H1 (cell line): Measurements from ENCODE around the gene TEX10. TPM values are rescaled to one million over a fixed set of nuclear protein-coding genes. Genes with fewer than 3 reads are reported as not detected.

ENCODE experiments used
- CTCF ChIA-PET: fragments of 300-600 bp; sonication (Branson Sonifier 250); formaldehyde crosslinking; loops from one replicate; lab custom pipeline; 2021; ENCODE audit not compliant: partially characterized antibody; lab: Charles Lee
- POLR2A ChIA-PET: fragments of 300-600 bp; sonication (Branson Sonifier 250); formaldehyde crosslinking; loops from one replicate; lab custom pipeline; 2021; ENCODE audit warnings: inconsistent platforms; ENCODE audit not compliant: partially characterized antibody; lab: Charles Lee
- DNase-seq, 2 experiments: peaks; one replicate each; pipeline versions ENCODE4 v3.0.0 to v3.0.0-alpha.2; 2010 to 2022; ENCODE audit warnings: low spot score in 2 of 2, low read depth in 1 of 2, mixed read lengths in 1 of 2
- FAIRE-seq: peaks from 2 replicates; lab custom pipeline; 2011; peaks lifted over from hg19 to GRCh38; lab: Jason Lieb, UNC
- H2AFZ ChIP-seq: 2 replicates; pipeline ENCODE4 v1.8.1; 2012; ENCODE audit warnings: low read length, inconsistent platforms
- H2AK5ac ChIP-seq: 2 replicates; pipeline ENCODE4 v1.6.1; 2013; ENCODE audit warnings: low read depth, low read length
- H2BK120ac ChIP-seq: replicated peaks from 2 replicates; pipeline ENCODE3; 2013; ENCODE audit warnings: low read depth, low read length, inconsistent platforms
- H2BK12ac ChIP-seq: 2 replicates; pipeline ENCODE4 v1.6.1; 2013; ENCODE audit warnings: low read depth, low read length
- H2BK15ac ChIP-seq: 2 replicates; pipeline ENCODE4 v1.6.1; 2013; ENCODE audit warnings: low read length
- H2BK20ac ChIP-seq: 2 replicates; pipeline ENCODE4 v1.6.1; 2013; ENCODE audit warnings: low read length
- H2BK5ac ChIP-seq: 2 replicates; pipeline ENCODE4 v1.6.1; 2013; ENCODE audit warnings: low read depth, low read length
- H3K14ac ChIP-seq: 2 replicates; pipeline ENCODE4 v1.6.1; 2013; ENCODE audit warnings: inconsistent platforms; ENCODE audit not compliant: insufficient read length
- H3K18ac ChIP-seq: 2 replicates; pipeline ENCODE4 v1.6.1; 2013; ENCODE audit warnings: low read length; ENCODE audit errors: extremely low read depth
- H3K23ac ChIP-seq: 2 replicates; pipeline ENCODE4 v1.6.1; 2013; ENCODE audit warnings: inconsistent platforms; ENCODE audit not compliant: insufficient read length
- H3K23me2 ChIP-seq: 2 replicates; pipeline ENCODE4 v1.6.1; 2013; ENCODE audit warnings: low read depth, low read length
- H3K27ac ChIP-seq: 2 replicates; pipeline ENCODE4 v1.6.1; 2011; ENCODE audit warnings: low read depth, low read length, inconsistent platforms
- H3K27me3 ChIP-seq, 4 experiments: replicated peaks in 1 of 4; 1 replicate in 1 of 4; 2 replicates in 3 of 4; pipeline versions ENCODE4 v1.6.1 to v1.8.1; 2011 to 2013; ENCODE audit warnings: low read length in 3 of 4, mild to moderate bottlenecking in 3 of 4, inconsistent platforms in 2 of 4, mixed read lengths in 2 of 4, moderate library complexity in 1 of 4; ENCODE audit not compliant: control insufficient read depth in 3 of 4, insufficient read depth in 3 of 4; ENCODE audit errors: extremely low read depth in 1 of 4
- H3K36me3 ChIP-seq, 4 experiments: 2 replicates each; pipeline versions ENCODE4 v1.6.1 to v1.8.1; 2011 to 2013; ENCODE audit warnings: mild to moderate bottlenecking in 4 of 4, low read length in 3 of 4, moderate library complexity in 2 of 4, control low read depth in 1 of 4, inconsistent platforms in 1 of 4; ENCODE audit not compliant: insufficient read depth in 4 of 4, control insufficient read depth in 2 of 4
- H3K4ac ChIP-seq: replicated peaks from 2 replicates; pipeline ENCODE3; 2013; ENCODE audit warnings: low read length, low read depth, mixed read lengths, inconsistent platforms; ENCODE audit not compliant: insufficient read length
- H3K4me1 ChIP-seq, 4 experiments: replicated peaks in 1 of 4; 1 replicate in 1 of 4; 2 replicates in 3 of 4; pipeline versions ENCODE4 v1.6.1 to v1.8.1; 2011 to 2013; ENCODE audit warnings: low read length in 3 of 4, inconsistent platforms in 2 of 4, mixed read lengths in 1 of 4; ENCODE audit not compliant: insufficient read depth in 4 of 4, control insufficient read depth in 3 of 4
- H3K4me2 ChIP-seq, 2 experiments: 2 replicates each; pipeline versions ENCODE4 v1.6.1 to v1.8.1; 2011 to 2013; ENCODE audit warnings: low read depth in 2 of 2, low read length in 2 of 2, control low read depth in 1 of 2, inconsistent platforms in 1 of 2, mild to moderate bottlenecking in 1 of 2; ENCODE audit not compliant: insufficient read depth in 1 of 2
- H3K4me3 ChIP-seq, 4 experiments: fragments of 200-600, 300-600 bp in 1 of 4; sonication (generic), shearing (Covaris generic), sonication (Bioruptor Twin) in 1 of 4; 2 replicates each; pipeline versions ENCODE4 v1.5.1 to v1.8.1; 2011 to 2016; ENCODE audit warnings: low read length in 4 of 4, low read depth in 3 of 4, control low read depth in 2 of 4, inconsistent platforms in 2 of 4, mild to moderate bottlenecking in 2 of 4, mixed read lengths in 1 of 4, moderate library complexity in 1 of 4; ENCODE audit not compliant: insufficient read depth in 2 of 4; ENCODE audit errors: extremely low read depth in 1 of 4
- H3K56ac ChIP-seq: replicated peaks from 2 replicates; pipeline ENCODE3; 2013; ENCODE audit warnings: low read depth, mild to moderate bottlenecking, mixed read lengths, low read length, inconsistent platforms; ENCODE audit not compliant: insufficient read length
- H3K79me1 ChIP-seq: 2 replicates; pipeline ENCODE4 v1.6.1; 2013; ENCODE audit warnings: low read depth, low read length, control low read depth
- H3K79me2 ChIP-seq, 2 experiments: 2 replicates each; pipeline versions ENCODE4 v1.6.1 to v1.8.1; 2012 to 2013; ENCODE audit warnings: low read length in 2 of 2, mild to moderate bottlenecking in 2 of 2, inconsistent platforms in 1 of 2; ENCODE audit not compliant: insufficient read depth in 2 of 2, control insufficient read depth in 1 of 2
- H3K9ac ChIP-seq, 4 experiments: replicated peaks in 1 of 4; 1 replicate in 1 of 4; 2 replicates in 3 of 4; pipeline versions ENCODE4 v1.6.1 to v1.8.1; 2011 to 2013; ENCODE audit warnings: low read depth in 3 of 4, low read length in 3 of 4, control low read depth in 2 of 4, mild to moderate bottlenecking in 2 of 4, moderate library complexity in 2 of 4, inconsistent platforms in 1 of 4; ENCODE audit errors: extremely low read depth in 1 of 4
- H3K9me3 ChIP-seq, 2 experiments: 2 replicates each; pipeline versions ENCODE4 v1.6.1 to v1.8.1; 2012 to 2013; ENCODE audit warnings: mild to moderate bottlenecking in 2 of 2, moderate library complexity in 2 of 2, control low read depth in 1 of 2, inconsistent platforms in 1 of 2, low read depth in 1 of 2, low read length in 1 of 2, mixed read lengths in 1 of 2; ENCODE audit not compliant: insufficient read depth in 2 of 2
- H4K20me1 ChIP-seq, 2 experiments: replicated peaks in 1 of 2; 2 replicates each; pipeline versions ENCODE3 to v1.8.1; 2011 to 2013; ENCODE audit warnings: inconsistent platforms in 2 of 2, low read length in 2 of 2, mild to moderate bottlenecking in 1 of 2; ENCODE audit not compliant: insufficient read depth in 2 of 2, control insufficient read depth in 1 of 2
- H4K5ac ChIP-seq: 2 replicates; pipeline ENCODE4 v1.6.1; 2013; ENCODE audit warnings: low read length, low read depth, mixed read lengths, inconsistent platforms; ENCODE audit not compliant: insufficient read length
- H4K8ac ChIP-seq: 2 replicates; pipeline ENCODE4 v1.8.0; 2013; ENCODE audit warnings: mild to moderate bottlenecking, moderate library complexity, low read length, inconsistent platforms; ENCODE audit not compliant: insufficient read depth; ENCODE audit errors: extremely low read depth
- H4K91ac ChIP-seq: replicated peaks from 2 replicates; pipeline ENCODE3; 2013; ENCODE audit warnings: low read length, mixed read lengths, inconsistent platforms; ENCODE audit not compliant: insufficient read length
- CBX8 ChIP-seq: fragments of 300-800, 300-1000 bp; sonication (generic); IDR thresholded peaks from 2 replicates; pipeline ENCODE4 v1.7.1; 2016; ENCODE audit warnings: low read depth, low read length, borderline replicate concordance
- EZH2 ChIP-seq: fragments of 200-600 bp; sonication (generic); IDR thresholded peaks from 2 replicates; pipeline ENCODE4 v1.7.1; 2012; ENCODE audit warnings: low read depth, mild to moderate bottlenecking, moderate library complexity, low read length, inconsistent platforms; ENCODE audit not compliant: severe bottlenecking
- FOSL1 ChIP-seq: IDR thresholded peaks from 2 replicates; pipeline ENCODE4 v1.6.1; 2011; ENCODE audit warnings: mild to moderate bottlenecking, low read depth, low read length, moderate library complexity; ENCODE audit not compliant: insufficient read depth
- GABPA ChIP-seq: IDR thresholded peaks from 2 replicates; pipeline ENCODE4 v1.6.1; 2011; ENCODE audit warnings: mild to moderate bottlenecking, low read length, moderate library complexity, borderline replicate concordance; ENCODE audit not compliant: insufficient read depth
- GTF2F1 ChIP-seq: IDR thresholded peaks from 2 replicates; pipeline ENCODE4 v1.6.1; 2012; ENCODE audit warnings: low read depth, low read length, improper control_type of control experiment, borderline replicate concordance
- MAFK ChIP-seq: IDR thresholded peaks from 2 replicates; pipeline ENCODE4 v1.6.1; 2012; ENCODE audit warnings: low read depth, mild to moderate bottlenecking, improper control_type of control experiment, low read length
- MAX ChIP-seq: IDR thresholded peaks from 2 replicates; pipeline ENCODE4 v1.6.1; 2012; ENCODE audit warnings: inconsistent platforms
- POLR2A ChIP-seq, 2 experiments: IDR thresholded peaks; 1 replicate in 1 of 2; 2 replicates in 1 of 2; pipeline ENCODE4 v1.6.1; 2011; ENCODE audit warnings: low read depth in 2 of 2, low read length in 2 of 2, mild to moderate bottlenecking in 2 of 2; ENCODE audit errors: control extremely low read depth in 1 of 2
- SP1 ChIP-seq: IDR thresholded peaks from 2 replicates; pipeline ENCODE4 v1.6.1; 2011; ENCODE audit warnings: low read depth, low read length
- SP2 ChIP-seq: IDR thresholded peaks from 2 replicates; pipeline ENCODE4 v1.6.1; 2012; ENCODE audit warnings: mild to moderate bottlenecking, low read length, inconsistent platforms
- YY1 ChIP-seq: IDR thresholded peaks from 2 replicates; pipeline ENCODE4 v1.6.1; 2011; ENCODE audit warnings: low read depth, mild to moderate bottlenecking, low read length
- ZNF274 ChIP-seq: IDR thresholded peaks from 2 replicates; pipeline ENCODE4 v1.7.0; 2012; ENCODE audit warnings: low read length, borderline replicate concordance; ENCODE audit errors: extremely low read depth
- WGBS, 2 experiments: shearing (Covaris generic) in 1 of 2; methylation state at CpG; one replicate each; pipeline versions ENCODE4 v1.1.6 to v1.1.7; 2013 to 2015; ENCODE audit warnings: low lambda C conversion rate in 2 of 2, mixed read lengths in 2 of 2, inconsistent platforms in 1 of 2, low coverage in 1 of 2, missing lambda C conversion rate in 1 of 2; ENCODE audit not compliant: insufficient replicate concordance in 2 of 2, insufficient coverage in 1 of 2, insufficient read length in 1 of 2; ENCODE audit errors: extremely low coverage in 1 of 2, missing lambda C conversion rate in 1 of 2; 5-methylcytosine and 5-hydroxymethylcytosine counted together
- polyA plus RNA-seq, 7 experiments: library from polyadenylated mRNA; depleted of rRNA in 3 of 7; stranded (reverse) in 5 of 7; unstranded in 2 of 7; fragments of >200 nt in 5 of 7; fragments of 200-250 nt in 2 of 7; gene quantifications; 1 replicate in 5 of 7; 2 replicates in 1 of 7; 4 replicates in 1 of 7; pipeline versions ENCODE4 v1.2.1 to v1.2.3, GENCODE V29; 2011 to 2013; ENCODE audit warnings: missing spikeins in 2 of 7, mixed read lengths in 2 of 7
- total RNA-seq: library from RNA; stranded (reverse); fragmentation: NEBNext Ultra II Directional; extraction: Animal tissue kit (Norgen Biotek cat#: 25700); gene quantifications from 2 replicates; pipeline ENCODE4 v1.2.1, GENCODE V29; 2021

Gene TEX10
- total and polyA plus RNA-seq, 2 of the 8 experiments (the other 6 are each of a cell fraction or from before 2014, with no cell fraction given): 46.9 to 81.0 TPM

GRCh38 chr9:100315561-100315960 is 37.2 kb downstream of the TEX10 start:
- Histone ChIP-seq H3K9me3 (no peaks in the 10 kb centered on the region), H3K23me2 (no peaks in the 10 kb centered on the region), H2AFZ (no peak overlapping the region), H2AK5ac (no peak overlapping the region), H2BK120ac (no peak overlapping the region), H4K20me1 (peaks cover 0 to 6% of the 10 kb centered on the region in 2 experiments), H3K79me2 (peaks cover 0 to 76% of the 10 kb centered on the region in 2 experiments; a peak in 3 of 4 replicates), H2BK12ac (no peak overlapping the region), H3K4me3 (no peak overlapping the region), H3K9ac (no peak overlapping the region), H3K23ac (no peak overlapping the region), H3K79me1 (no peaks in the 10 kb centered on the region), H3K27ac (no peak overlapping the region), H3K18ac (no peak overlapping the region), H3K56ac (no peak overlapping the region), H3K14ac (no peak overlapping the region), H4K8ac (no peak overlapping the region), H3K4me2 (no peak overlapping the region), H4K91ac (no peak overlapping the region), H2BK20ac (no peak overlapping the region), H3K27me3 (no peaks in the 10 kb centered on the region), H3K4ac (no peak overlapping the region), H2BK5ac (no peak overlapping the region), H4K5ac (no peak overlapping the region), H3K4me1 (no peaks in the 10 kb centered on the region), H2BK15ac (no peak overlapping the region), H3K36me3 (peaks cover 0 to 57% (median 20%) of the 10 kb centered on the region in 4 experiments; a peak in 7 of 8 replicates)
- CTCF ChIA-PET: interaction anchor here (0.6 to 1.4 kb wide), 2 partner anchors 287 to 855 kb away, joined by 3 read pairs; no protein-coding TSS in a partner anchor
- WGBS, 2 experiments: 98% methylated on average over 4 of the region's 4 CpGs; no CpG with 5 or more reads in 1 of the 2 experiments
- TF ChIP-seq CBX8 (no peak), EZH2 (no peak), FOSL1 (no peak), GABPA (no peak), SP2 (no peak), POLR2A (IDR thresholded peaks at IDR 0.05; ENCODE audit: control extremely low read depth in 1 of 2, low read depth in 2 of 2, low read length in 2 of 2) (no peak), ZNF274 (no peak), MAFK (no peak), GTF2F1 (no peak), MAX (no peak), SP1 (no peak), YY1 (no peak)
- DNase-seq (no peak), FAIRE-seq (no peak)
- POLR2A ChIA-PET: interaction anchor here (0.7 kb wide), 2 partner anchors 23 to 86 kb away, joined by 3 read pairs; no protein-coding TSS in a partner anchor
